Lung (tissue), 12 donors: ENCODE data around the gene TENT5A. TPM values are rescaled to one million over a fixed set of nuclear protein-coding genes. Genes with fewer than 3 reads are reported as not detected.

Source experiments
- ATAC-seq: fragments of 200-7000 bp; cut with Tn5 transposase; one replicate; pipeline ENCODE4 v1.9.1; 2020; ENCODE audit warnings: moderate number of reproducible peaks; ENCODE audit not compliant: insufficient read depth, low FRiP score
- DNase-seq, 3 donors: peaks; one replicate each; pipeline ENCODE4 v3.0.0-alpha.2; 2013 to 2017
- H3K27ac ChIP-seq, 2 donors: one replicate each; pipeline ENCODE4 v1.5.1; 2013; ENCODE audit warnings: mild to moderate bottlenecking in 2 of 2, moderate library complexity in 2 of 2, control low read depth in 1 of 2, inconsistent platforms in 1 of 2, low read depth in 1 of 2, low read length in 1 of 2
- H3K27me3 ChIP-seq, 3 donors: one replicate each; pipeline ENCODE4 v1.5.1; 2013; ENCODE audit warnings: low read length in 2 of 3; ENCODE audit not compliant: control insufficient read depth in 3 of 3, insufficient read depth in 3 of 3
- H3K36me3 ChIP-seq, 4 donors: one replicate each; pipeline ENCODE4 v1.5.1; 2013; ENCODE audit warnings: low read length in 4 of 4, mild to moderate bottlenecking in 1 of 4, moderate library complexity in 1 of 4; ENCODE audit not compliant: control insufficient read depth in 4 of 4, insufficient read depth in 4 of 4
- H3K4me1 ChIP-seq, 5 donors: one replicate each; pipeline ENCODE4 v1.5.1; 2013; ENCODE audit warnings: low read length in 5 of 5, mild to moderate bottlenecking in 2 of 5, moderate library complexity in 1 of 5; ENCODE audit not compliant: control insufficient read depth in 5 of 5, insufficient read depth in 5 of 5
- H3K4me3 ChIP-seq: one replicate; pipeline ENCODE4 v1.5.1; 2013; ENCODE audit warnings: mild to moderate bottlenecking, control low read depth, moderate library complexity
- H3K9ac ChIP-seq, 2 donors: one replicate each; pipeline ENCODE4 v1.5.1; 2013; ENCODE audit warnings: low read length in 2 of 2, control low read depth in 1 of 2; ENCODE audit not compliant: insufficient read depth in 1 of 2
- H3K9me3 ChIP-seq, 4 donors: one replicate each; pipeline ENCODE4 v1.5.1; 2013; ENCODE audit warnings: low read length in 3 of 4, mild to moderate bottlenecking in 1 of 4, moderate library complexity in 1 of 4; ENCODE audit not compliant: control insufficient read depth in 4 of 4, insufficient read depth in 3 of 4
- CTCF ChIP-seq: IDR thresholded peaks from 2 replicates; pipeline ENCODE4 v1.5.1; 2012; ENCODE audit warnings: mild to moderate bottlenecking; ENCODE audit errors: control extremely low read depth, extremely low read depth
- WGBS, 2 donors: extraction: QIAGEN DNeasy Blood & Tissue Kit; methylation state at CpG; one replicate each; pipeline ENCODE4 v1.1.7; 2013; 5-methylcytosine and 5-hydroxymethylcytosine counted together
- polyA plus RNA-seq, 2 donors: library from polyadenylated mRNA; stranded (reverse); fragments of 200-250 nt; gene quantifications; one replicate each; pipeline ENCODE4 v1.2.1, GENCODE V29; 2013
- total RNA-seq, 2 donors: library from RNA; depleted of rRNA in 1 of 2; stranded (reverse); fragments of >200 nt in 1 of 2; gene quantifications; one replicate each; pipeline ENCODE4 v1.2.1, GENCODE V29; 2014 to 2021
- donor health status: control.
- donor health status: control.
- donor health status: Bipolar disorder and iron deficiency.
- donor health status: healthy.
- donor health status: DM: yes; HTN: yes; CAD: no.

The TENT5A gene
- total and polyA plus RNA-seq, 4 donors, result 3.7 to 29.8 (median 9.1) TPM

- no peak for TF ChIP-seq CTCF
- ATAC-seq (no peak), DNase-seq (no peak)
- H3K36me3 ChIP-seq, result no peaks in the 10 kb centered on the region
- H3K9ac ChIP-seq, result no peak overlapping the region
- peaks cover 2 to 16% (median 11%) of the 10 kb centered on the region in 5 donors for H3K4me1 ChIP-seq
- WGBS, 2 donors, result 84 to 90% methylated on average over 1 of the region's 1 CpG
- no peak overlapping the region for H3K4me3 ChIP-seq
- no peaks in the 10 kb centered on the region for H3K27me3 ChIP-seq
- no peak overlapping the region for H3K27ac ChIP-seq
- no peaks in the 10 kb centered on the region for H3K9me3 ChIP-seq
Observed at GRCh38 chr6:81770381-81770780, 17.9 kb upstream of the TENT5A start.

- 84 to 90% methylated on average over 1 of the region's 1 CpG for WGBS, 2 donors
- DNase-seq, result no peak
Observed at GRCh38 chr6:81769824-81770223, 17.3 kb upstream of the TENT5A start.

DNA sequence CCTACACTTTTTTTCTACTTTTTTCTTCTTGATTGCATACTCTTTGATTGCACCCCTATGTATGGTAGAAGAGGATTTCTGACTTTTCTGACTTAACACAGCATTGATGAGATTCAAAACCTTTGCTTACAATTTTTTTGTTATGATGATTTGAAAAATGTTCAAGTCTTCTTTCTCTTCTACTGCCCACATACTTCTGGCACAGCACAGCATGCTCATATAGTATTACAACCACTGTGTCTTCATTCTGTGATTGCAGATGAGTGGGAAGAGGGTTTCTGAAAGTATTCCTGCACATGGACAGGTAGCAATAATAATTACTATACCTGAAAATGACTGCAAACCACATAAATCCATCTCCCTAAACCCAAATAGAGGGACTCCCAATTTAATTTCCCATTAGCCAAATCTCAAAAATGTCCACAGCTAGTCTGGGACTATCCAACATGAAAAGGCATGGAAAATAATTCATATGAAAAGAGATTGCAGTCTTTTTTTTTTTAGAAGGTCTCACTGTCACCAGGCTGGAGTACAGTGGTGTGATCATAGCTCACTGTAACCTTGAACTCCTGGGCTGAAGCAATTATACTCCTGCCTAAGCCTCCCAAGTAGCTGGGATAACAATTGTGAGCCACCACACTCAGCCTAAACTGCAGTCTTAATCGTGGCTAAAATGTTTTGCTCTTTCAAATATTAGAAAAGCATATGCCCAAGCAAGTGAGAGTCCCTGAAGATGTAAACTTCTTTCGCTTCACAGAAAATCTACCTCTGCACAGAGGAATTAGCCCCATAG, 15.9 kb upstream of the TENT5A start:
- Histone ChIP-seq H3K9me3 (no peaks in the 10 kb centered on the region), H3K9ac (no peak overlapping the region), H3K27me3 (no peaks in the 10 kb centered on the region), H3K27ac (no peak overlapping the region), H3K4me3 (no peak overlapping the region), H3K4me1 (peaks cover 2 to 16% (median 11%) of the 10 kb centered on the region in 5 donors), H3K36me3 (no peaks in the 10 kb centered on the region)
- DNase-seq (no peak), ATAC-seq (no peak)
- TF ChIP-seq CTCF, result no peak
- WGBS, 2 donors, result 54 to 86% methylated on average over 2 of the region's 2 CpGs

More at GRCh38 chr6:81769824-81770223, 17.3 kb upstream of the TENT5A start:
- Histone ChIP-seq H3K9ac (no peak overlapping the region), H3K27ac (no peak overlapping the region), H3K4me1 (peaks cover 2 to 16% (median 11%) of the 10 kb centered on the region in 5 donors), H3K27me3 (no peaks in the 10 kb centered on the region), H3K36me3 (no peaks in the 10 kb centered on the region), H3K4me3 (no peak overlapping the region), H3K9me3 (no peaks in the 10 kb centered on the region)
- no peak for TF ChIP-seq CTCF
- ATAC-seq, result no peak
